ENCODE results near the gene EPHB2.

Gene EPHB2

GRCh38 chr1:22874785-22875184 is 164.1 kb downstream of the EPHB2 start:
- no peaks in the 10 kb centered on the region for H3K9me3 Mint-ChIP-seq
- no peaks in the 10 kb centered on the region for H3K36me3 Mint-ChIP-seq (ENCODE audit: low read depth)
- no peak for DNase-seq (ENCODE audit: low spot score)
- no peaks in the 10 kb centered on the region for H3K4me1 Mint-ChIP-seq (ENCODE audit: low read depth)
- no peak overlapping the region for H3K27ac Mint-ChIP-seq
- H3K27me3 Mint-ChIP-seq (ENCODE audit: low read depth): no peaks in the 10 kb centered on the region
- H3K4me3 Mint-ChIP-seq: no peak overlapping the region

GRCh38 chr1:22875241-22875640 is 164.6 kb downstream of the EPHB2 start:
- no peaks in the 10 kb centered on the region for H3K4me1 Mint-ChIP-seq (ENCODE audit: low read depth)
- H3K27ac Mint-ChIP-seq: no peak overlapping the region
- no peaks in the 10 kb centered on the region for H3K9me3 Mint-ChIP-seq
- H3K36me3 Mint-ChIP-seq (ENCODE audit: low read depth): no peaks in the 10 kb centered on the region
- no peak overlapping the region for H3K4me3 Mint-ChIP-seq
- no peaks in the 10 kb centered on the region for H3K27me3 Mint-ChIP-seq (ENCODE audit: low read depth)
- no peak for DNase-seq (ENCODE audit: low spot score)

DNA sequence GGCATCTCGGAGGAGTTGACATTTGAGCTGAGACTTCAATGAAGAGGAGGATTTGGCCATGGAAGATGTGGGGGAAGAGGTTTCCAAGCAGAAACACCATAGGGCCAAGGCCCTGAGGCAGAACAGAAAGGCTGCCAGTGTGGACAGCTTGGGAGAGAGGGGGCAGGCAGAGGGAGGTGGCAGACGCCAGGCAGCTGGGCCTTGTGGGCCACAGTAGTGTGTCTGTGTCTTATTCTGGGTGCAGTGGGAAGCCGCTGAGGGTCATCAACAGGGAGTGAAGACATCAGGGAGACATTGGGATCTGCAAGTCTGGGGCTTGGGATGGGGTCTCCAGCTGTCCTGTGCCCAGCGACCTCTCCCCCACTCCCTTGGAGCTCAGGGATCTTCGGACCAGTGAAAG is 165.2 kb downstream of the EPHB2 start:
- no peak for DNase-seq (ENCODE audit: low spot score)
- no peaks in the 10 kb centered on the region for H3K9me3 Mint-ChIP-seq
- no peaks in the 10 kb centered on the region for H3K4me1 Mint-ChIP-seq (ENCODE audit: low read depth)
- no peak overlapping the region for H3K4me3 Mint-ChIP-seq
- no peak overlapping the region for H3K27ac Mint-ChIP-seq
- no peaks in the 10 kb centered on the region for H3K27me3 Mint-ChIP-seq (ENCODE audit: low read depth)
- H3K36me3 Mint-ChIP-seq (ENCODE audit: low read depth): no peaks in the 10 kb centered on the region

- H3K27me3 Mint-ChIP-seq (ENCODE audit: low read depth): no peaks in the 10 kb centered on the region
- DNase-seq (ENCODE audit: low spot score): no peak
- no peaks in the 10 kb centered on the region for H3K4me1 Mint-ChIP-seq (ENCODE audit: low read depth)
- H3K4me3 Mint-ChIP-seq: no peak overlapping the region
- no peak overlapping the region for H3K27ac Mint-ChIP-seq
- H3K9me3 Mint-ChIP-seq: no peaks in the 10 kb centered on the region
- no peaks in the 10 kb centered on the region for H3K36me3 Mint-ChIP-seq (ENCODE audit: low read depth)
These were observed 165.9 kb downstream of the EPHB2 start for GRCh38 chr1:22876359-22877111.

- Mint-ChIP-seq H3K4me1 (ENCODE audit: low read depth) (no peaks in the 10 kb centered on the region), H3K27ac (no peak overlapping the region), H3K4me3 (no peak overlapping the region), H3K9me3 (no peaks in the 10 kb centered on the region), H3K27me3 (ENCODE audit: low read depth) (no peaks in the 10 kb centered on the region), H3K36me3 (ENCODE audit: low read depth) (no peaks in the 10 kb centered on the region)
- no peak for DNase-seq (ENCODE audit: low spot score)
These were observed 166.7 kb downstream of the EPHB2 start for GRCh38 chr1:22877112-22877915.

GRCh38 chr1:22877980-22878379 is 167.3 kb downstream of the EPHB2 start:
- Mint-ChIP-seq H3K9me3 (no peaks in the 10 kb centered on the region), H3K4me3 (no peak overlapping the region), H3K4me1 (ENCODE audit: low read depth) (no peaks in the 10 kb centered on the region), H3K36me3 (ENCODE audit: low read depth) (no peaks in the 10 kb centered on the region), H3K27me3 (ENCODE audit: low read depth) (no peaks in the 10 kb centered on the region), H3K27ac (no peak overlapping the region)
- DNase-seq (ENCODE audit: low spot score): no peak

- Mint-ChIP-seq H3K4me1 (ENCODE audit: low read depth) (no peaks in the 10 kb centered on the region), H3K27ac (no peak overlapping the region), H3K27me3 (ENCODE audit: low read depth) (no peaks in the 10 kb centered on the region), H3K36me3 (ENCODE audit: low read depth) (no peaks in the 10 kb centered on the region), H3K9me3 (no peaks in the 10 kb centered on the region), H3K4me3 (no peak overlapping the region)
- DNase-seq (ENCODE audit: low spot score): no peak
These were observed 168.0 kb downstream of the EPHB2 start for GRCh38 chr1:22878626-22879025.

DNA sequence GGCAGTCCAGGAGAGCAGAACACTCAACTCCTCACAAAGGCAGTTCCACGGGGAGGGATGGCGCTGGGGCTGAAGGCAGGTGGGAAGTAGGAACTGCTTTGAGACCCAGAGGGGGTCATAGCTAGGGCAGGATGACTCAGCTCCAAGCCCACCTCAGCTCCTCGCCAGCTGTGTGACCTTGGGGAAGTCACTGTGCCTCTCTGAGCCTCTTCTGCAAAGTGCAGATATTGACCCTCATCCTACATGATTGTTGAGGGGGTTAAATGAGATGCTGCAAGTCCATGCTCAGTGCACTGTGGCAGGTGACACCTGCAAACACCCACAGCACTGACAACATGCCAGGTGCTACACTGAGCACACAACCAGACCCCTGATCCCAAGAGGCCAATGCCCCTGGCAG is 168.8 kb downstream of the EPHB2 start:
- Mint-ChIP-seq H3K27ac (no peak overlapping the region), H3K27me3 (ENCODE audit: low read depth) (no peaks in the 10 kb centered on the region), H3K9me3 (no peaks in the 10 kb centered on the region), H3K36me3 (ENCODE audit: low read depth) (no peaks in the 10 kb centered on the region), H3K4me1 (ENCODE audit: low read depth) (no peaks in the 10 kb centered on the region), H3K4me3 (no peak overlapping the region)
- no peak for DNase-seq (ENCODE audit: low spot score)

GRCh38 chr1:22880174-22880601 is 169.5 kb downstream of the EPHB2 start:
- no peak overlapping the region for H3K4me3 Mint-ChIP-seq
- no peak overlapping the region for H3K27ac Mint-ChIP-seq
- DNase-seq (ENCODE audit: low spot score): no peak
- H3K4me1 Mint-ChIP-seq (ENCODE audit: low read depth): peaks cover 7% of the 10 kb centered on the region
- no peaks in the 10 kb centered on the region for H3K9me3 Mint-ChIP-seq
- H3K36me3 Mint-ChIP-seq (ENCODE audit: low read depth): no peaks in the 10 kb centered on the region
- H3K27me3 Mint-ChIP-seq (ENCODE audit: low read depth): peaks cover 4% of the 10 kb centered on the region

- H3K9me3 Mint-ChIP-seq: no peaks in the 10 kb centered on the region
- H3K4me3 Mint-ChIP-seq: no peak overlapping the region
- H3K27me3 Mint-ChIP-seq (ENCODE audit: low read depth): peaks cover 4% of the 10 kb centered on the region
- H3K27ac Mint-ChIP-seq: no peak overlapping the region
- H3K4me1 Mint-ChIP-seq (ENCODE audit: low read depth): peaks cover 9% of the 10 kb centered on the region
- no peak for DNase-seq (ENCODE audit: low spot score)
- no peaks in the 10 kb centered on the region for H3K36me3 Mint-ChIP-seq (ENCODE audit: low read depth)
These were observed 172.8 kb downstream of the EPHB2 start for GRCh38 chr1:22883406-22883805.

DNA sequence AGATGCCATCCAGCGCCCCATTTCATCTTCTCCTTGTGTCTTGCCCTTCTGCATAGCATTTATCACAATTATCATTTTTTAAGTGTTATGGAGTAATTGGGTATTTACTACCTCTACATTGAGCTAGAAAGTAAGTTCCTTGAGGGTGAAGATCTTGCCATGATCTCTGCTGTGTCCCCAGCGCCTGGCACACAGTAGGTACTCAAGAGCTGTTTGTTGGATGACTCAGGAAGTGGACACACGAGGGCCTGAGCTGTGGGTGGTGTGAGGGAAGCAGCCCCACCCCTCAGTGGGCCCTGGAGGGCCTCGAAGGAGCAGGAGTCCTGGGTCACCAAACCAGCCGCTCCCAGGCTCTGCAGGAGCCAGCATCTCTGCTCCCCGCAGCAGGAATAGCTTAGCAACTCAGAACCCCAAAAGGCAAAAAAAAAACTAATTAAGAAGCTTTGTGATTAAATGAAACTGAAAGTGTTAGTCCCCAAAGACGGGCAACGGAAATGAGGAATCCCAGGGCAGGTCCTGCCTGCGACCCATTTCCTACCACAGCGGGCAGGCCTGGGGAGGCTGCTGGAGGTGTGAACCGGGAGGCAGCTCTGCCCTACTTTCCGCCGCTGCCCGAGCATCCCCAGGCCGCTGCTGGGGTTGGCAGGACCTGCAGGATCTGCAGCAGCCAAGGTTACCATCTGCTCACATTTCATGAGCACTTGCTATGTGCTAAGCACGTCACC is 174.3 kb downstream of the EPHB2 start:
- Mint-ChIP-seq H3K9me3 (no peaks in the 10 kb centered on the region), H3K4me1 (ENCODE audit: low read depth) (peaks cover 9% of the 10 kb centered on the region), H3K27ac (no peak overlapping the region), H3K4me3 (peak overlapping the region; percentile 65), H3K36me3 (ENCODE audit: low read depth) (no peaks in the 10 kb centered on the region), H3K27me3 (ENCODE audit: low read depth) (peaks cover 8% of the 10 kb centered on the region)
- no peak for DNase-seq (ENCODE audit: low spot score)

GRCh38 chr1:22886211-22886610 is 175.6 kb downstream of the EPHB2 start:
- H3K9me3 Mint-ChIP-seq: no peaks in the 10 kb centered on the region
- H3K27me3 Mint-ChIP-seq (ENCODE audit: low read depth): peaks cover 12% of the 10 kb centered on the region
- DNase-seq (ENCODE audit: low spot score): no peak
- H3K4me1 Mint-ChIP-seq (ENCODE audit: low read depth): peaks cover 9% of the 10 kb centered on the region
- H3K36me3 Mint-ChIP-seq (ENCODE audit: low read depth): no peaks in the 10 kb centered on the region
- no peak overlapping the region for H3K4me3 Mint-ChIP-seq
- no peak overlapping the region for H3K27ac Mint-ChIP-seq

DNA sequence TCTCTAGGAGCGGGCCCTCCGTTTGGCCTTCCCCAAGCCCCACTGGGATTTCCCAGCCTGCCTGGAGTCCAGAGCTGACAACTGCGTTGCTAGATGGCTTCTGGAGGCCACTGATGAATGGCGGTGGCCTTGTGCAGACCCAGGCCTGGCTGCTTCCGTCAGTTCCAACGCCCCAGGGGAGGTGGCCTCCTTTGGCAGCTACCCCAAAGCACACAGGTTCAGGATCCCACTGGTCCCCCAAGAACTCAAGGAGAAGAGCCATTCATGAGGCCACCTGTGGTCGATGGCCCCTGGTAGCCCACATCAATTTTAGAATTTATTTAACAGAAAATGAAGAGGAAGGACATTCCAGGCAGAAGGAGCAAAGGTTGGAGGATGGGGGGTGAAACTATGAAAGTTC is 176.9 kb downstream of the EPHB2 start:
- H3K27me3 Mint-ChIP-seq (ENCODE audit: low read depth): peaks cover 12% of the 10 kb centered on the region
- no peak overlapping the region for H3K27ac Mint-ChIP-seq
- no peak for DNase-seq (ENCODE audit: low spot score)
- H3K9me3 Mint-ChIP-seq: no peaks in the 10 kb centered on the region
- H3K4me1 Mint-ChIP-seq (ENCODE audit: low read depth): peaks cover 9% of the 10 kb centered on the region
- H3K4me3 Mint-ChIP-seq: no peak overlapping the region
- no peaks in the 10 kb centered on the region for H3K36me3 Mint-ChIP-seq (ENCODE audit: low read depth)

Measured in T-helper 2 cell treated with Interferon-gamma antibody and Interleukin-4, amounts not matched to agents 5 μg/mL and 100 μg/mL, for 36 hours (primary cell).